ENCODE results near the gene GNG14.
"Not testable (repeated sequence)": the region's sequence is repeated elsewhere in the genome, so short reads cannot be mapped to it uniquely, and the experiment has no call there.

GNG14 gene

GRCh38 chr19:12720851-12721655 is 33.3 kb downstream of the GNG14 start:
- H3K4me3 Mint-ChIP-seq: peak overlapping the region; percentile 91
- H3K4me1 Mint-ChIP-seq (ENCODE audit: low read depth): peaks cover 25% of the 10 kb centered on the region
- peak overlapping the region; percentile 66 for H3K27ac Mint-ChIP-seq
- no peaks in the 10 kb centered on the region for H3K27me3 Mint-ChIP-seq
- peaks cover 16% of the 10 kb centered on the region for H3K36me3 Mint-ChIP-seq
- no peaks in the 10 kb centered on the region for H3K9me3 Mint-ChIP-seq (ENCODE audit: low read depth)

- H3K9me3 Mint-ChIP-seq (ENCODE audit: low read depth): no peaks in the 10 kb centered on the region
- H3K27me3 Mint-ChIP-seq: no peaks in the 10 kb centered on the region
- peaks cover 14% of the 10 kb centered on the region for H3K36me3 Mint-ChIP-seq
- peak overlapping the region; percentile 64 for H3K27ac Mint-ChIP-seq
- H3K4me3 Mint-ChIP-seq: peak overlapping the region; percentile 99
- H3K4me1 Mint-ChIP-seq (ENCODE audit: low read depth): peaks cover 22% of the 10 kb centered on the region
These were observed 34.1 kb downstream of the GNG14 start for GRCh38 chr19:12721656-12722565.

GRCh38 chr19:12722566-12723380 is 35.0 kb downstream of the GNG14 start:
- Mint-ChIP-seq H3K36me3 (peaks cover 14% of the 10 kb centered on the region), H3K27me3 (no peaks in the 10 kb centered on the region), H3K27ac (peak overlapping the region; percentile 97), H3K9me3 (ENCODE audit: low read depth) (no peaks in the 10 kb centered on the region), H3K4me1 (ENCODE audit: low read depth) (peaks cover 22% of the 10 kb centered on the region), H3K4me3 (peak overlapping the region; percentile 99)

- Mint-ChIP-seq H3K4me1 (ENCODE audit: low read depth) (peaks cover 22% of the 10 kb centered on the region), H3K27ac (peak overlapping the region; percentile 97), H3K4me3 (peak overlapping the region; percentile 99), H3K9me3 (ENCODE audit: low read depth) (no peaks in the 10 kb centered on the region), H3K36me3 (peaks cover 14% of the 10 kb centered on the region), H3K27me3 (no peaks in the 10 kb centered on the region)
These were observed 35.5 kb downstream of the GNG14 start for GRCh38 chr19:12723381-12723640.

- peak within 1 kb of the TSS; percentile 99 for H3K4me3 Mint-ChIP-seq
These were observed 36.0 kb downstream of the GNG14 start, which contains the start of gene TNPO2 for GRCh38 chr19:12723641-12724426. TSS of gene TNPO2 (minus strand) at chr19:12723932. CDS start at chr19:12720977, 2,955 bp downstream.

GRCh38 chr19:12725612-12726011 is 37.8 kb downstream of the GNG14 start:
- H3K4me3 Mint-ChIP-seq; H3K27ac Mint-ChIP-seq; H3K36me3 Mint-ChIP-seq; H3K9me3 Mint-ChIP-seq (ENCODE audit: low read depth); H3K27me3 Mint-ChIP-seq: not testable (repeated sequence)
- peaks cover 16% of the 10 kb centered on the region for H3K4me1 Mint-ChIP-seq (ENCODE audit: low read depth)

More at GRCh38 chr19:12723641-12724426, 36.0 kb downstream of the GNG14 start, which contains the start of gene TNPO2:
- H3K27me3 Mint-ChIP-seq: no peaks in the 10 kb centered on the region
- H3K36me3 Mint-ChIP-seq: peaks cover 10% of the 10 kb centered on the region
- peaks cover 20% of the 10 kb centered on the region for H3K4me1 Mint-ChIP-seq (ENCODE audit: low read depth)
- no peaks in the 10 kb centered on the region for H3K9me3 Mint-ChIP-seq (ENCODE audit: low read depth)
- peak within 1 kb of the TSS; percentile 97 for H3K27ac Mint-ChIP-seq

- Mint-ChIP-seq H3K27me3 (no peaks in the 10 kb centered on the region), H3K4me1 (ENCODE audit: low read depth) (peaks cover 15% of the 10 kb centered on the region), H3K9me3 (ENCODE audit: low read depth) (no peaks in the 10 kb centered on the region), H3K27ac (no peak overlapping the region), H3K36me3 (peaks cover 4% of the 10 kb centered on the region), H3K4me3 (no peak overlapping the region)
These were observed 39.2 kb downstream of the GNG14 start for GRCh38 chr19:12726988-12727316.

- H3K4me1 Mint-ChIP-seq (ENCODE audit: low read depth): peaks cover 24% of the 10 kb centered on the region
- H3K36me3 Mint-ChIP-seq: peaks cover under 1% of the 10 kb centered on the region
- H3K27me3 Mint-ChIP-seq: no peaks in the 10 kb centered on the region
- no peaks in the 10 kb centered on the region for H3K9me3 Mint-ChIP-seq (ENCODE audit: low read depth)
- H3K27ac Mint-ChIP-seq: no peak overlapping the region
- H3K4me3 Mint-ChIP-seq: no peak overlapping the region
These were observed 40.1 kb downstream of the GNG14 start for GRCh38 chr19:12727745-12728433.

GRCh38 chr19:12730064-12730463 is 42.3 kb downstream of the GNG14 start:
- Mint-ChIP-seq H3K4me1 (ENCODE audit: low read depth) (peaks cover 24% of the 10 kb centered on the region), H3K4me3 (no peak overlapping the region), H3K27me3 (no peaks in the 10 kb centered on the region), H3K9me3 (ENCODE audit: low read depth) (no peaks in the 10 kb centered on the region), H3K27ac (peak overlapping the region; percentile 42), H3K36me3 (peaks cover 2% of the 10 kb centered on the region)

- Mint-ChIP-seq H3K36me3 (peaks cover 2% of the 10 kb centered on the region), H3K9me3 (ENCODE audit: low read depth) (no peaks in the 10 kb centered on the region), H3K4me1 (ENCODE audit: low read depth) (peaks cover 24% of the 10 kb centered on the region), H3K4me3 (no peak overlapping the region), H3K27ac (no peak overlapping the region), H3K27me3 (no peaks in the 10 kb centered on the region)
These were observed 43.5 kb downstream of the GNG14 start for GRCh38 chr19:12731337-12731736.

- peak overlapping the region; percentile 93 for H3K4me3 Mint-ChIP-seq
- peak overlapping the region; percentile 94 for H3K27ac Mint-ChIP-seq
- H3K9me3 Mint-ChIP-seq (ENCODE audit: low read depth): no peaks in the 10 kb centered on the region
- peaks cover 38% of the 10 kb centered on the region for H3K4me1 Mint-ChIP-seq (ENCODE audit: low read depth)
- peaks cover 2% of the 10 kb centered on the region for H3K36me3 Mint-ChIP-seq
- no peaks in the 10 kb centered on the region for H3K27me3 Mint-ChIP-seq
These were observed 45.8 kb downstream of the GNG14 start for GRCh38 chr19:12733369-12734214.

GRCh38 chr19:12736995-12737834 is 49.4 kb downstream of the GNG14 start, which contains the start of gene GET3:
TSS of gene GET3 (plus strand) at chr19:12737497. CDS start at chr19:12737506, 9 bp downstream.
- no peaks in the 10 kb centered on the region for H3K9me3 Mint-ChIP-seq (ENCODE audit: low read depth)
- peaks cover 4% of the 10 kb centered on the region for H3K36me3 Mint-ChIP-seq
- H3K27ac Mint-ChIP-seq: peak within 1 kb of the TSS; percentile 98
- H3K4me3 Mint-ChIP-seq: peak within 1 kb of the TSS; percentile 100
- H3K4me1 Mint-ChIP-seq (ENCODE audit: low read depth): peaks cover 33% of the 10 kb centered on the region
- H3K27me3 Mint-ChIP-seq: no peaks in the 10 kb centered on the region
